Measurements from ENCODE around the gene ISOC2. TPM values are rescaled to one million over a fixed set of nuclear protein-coding genes. Genes with fewer than 3 reads are reported as not detected.
"Not testable (repeated sequence)": the region's sequence is repeated elsewhere in the genome, so short reads cannot be mapped to it uniquely, and the experiment has no call there.

The ISOC2 gene
- total RNA-seq, 1 experiment from 2014 or later: 72.2 TPM

- no peaks in the 10 kb centered on the region for H3K9me3 ChIP-seq (ENCODE audit: control insufficient read depth, low read depth, low read length)
- H3K56ac ChIP-seq (ENCODE audit: insufficient read length, low read depth, low read length): no peak overlapping the region
These were observed 38.0 kb downstream of the ISOC2 start for GRCh38 chr19:55423225-55424005.

GRCh38 chr19:55421281-55421680 lies 40.2 kb downstream of the ISOC2 start:
- H3K9me3 Mint-ChIP-seq; H3K4me3 Mint-ChIP-seq; H2AK5ac ChIP-seq (ENCODE audit: insufficient read length, low read length); H3K27me3 ChIP-seq (ENCODE audit: insufficient read depth, low read length); H3K56ac ChIP-seq (ENCODE audit: insufficient read length, low read depth, low read length); H3K4me1 ChIP-seq (ENCODE audit: insufficient read depth, low read length); H3K14ac ChIP-seq (ENCODE audit: insufficient read depth, low read length); H3K23me2 ChIP-seq (ENCODE audit: insufficient read length, low read depth, low read length, poor library complexity, severe bottlenecking); H3K4me2 ChIP-seq (ENCODE audit: insufficient read depth, insufficient read length, low read length); H3K23ac ChIP-seq (ENCODE audit: insufficient read length, low read depth, low read length); H2BK120ac ChIP-seq (ENCODE audit: low read depth, low read length, poor library complexity, severe bottlenecking); H4K8ac ChIP-seq (replicated peaks; ENCODE audit: insufficient read length, low read depth, low read length); H2BK20ac ChIP-seq (ENCODE audit: low read depth, low read length, poor library complexity, severe bottlenecking); H4K5ac ChIP-seq (ENCODE audit: insufficient read length, low read depth, low read length); H2AFZ ChIP-seq (ENCODE audit: low read length); H3K79me2 ChIP-seq (ENCODE audit: insufficient read depth, low read length); H3K4ac ChIP-seq (ENCODE audit: low read depth, low read length); H3K79me1 ChIP-seq (ENCODE audit: insufficient read depth, low read depth, low read length, poor library complexity, severe bottlenecking); H4K91ac ChIP-seq (ENCODE audit: insufficient read length, low read depth, low read length); H4K20me1 ChIP-seq (ENCODE audit: control insufficient read depth, insufficient read depth, insufficient read length); H3K36me3 Mint-ChIP-seq (ENCODE audit: insufficient read depth in 1 of 3, low read depth in 3 of 3); H2BK5ac ChIP-seq (ENCODE audit: insufficient read length, low read length); DNase-seq; H3T11ph ChIP-seq (ENCODE audit: low read length); H2BK12ac ChIP-seq (ENCODE audit: insufficient read length, low read depth, low read length); H3K27ac Mint-ChIP-seq; H3K4me1 Mint-ChIP-seq; H3K9me3 ChIP-seq (ENCODE audit: control insufficient read depth, low read depth, low read length); H2BK15ac ChIP-seq (ENCODE audit: low read depth, low read length); H3K18ac ChIP-seq (ENCODE audit: insufficient read length, low read depth, low read length); H3K27ac ChIP-seq (ENCODE audit: insufficient read length, low read depth, low read length); H3K9ac ChIP-seq (ENCODE audit: extremely low read depth, insufficient read length, low read length): not testable (repeated sequence)
- WGBS (ENCODE audit: extremely low coverage, insufficient read length, low lambda C conversion rate): no CpG with 5 or more reads among the region's 4 CpGs
- peaks cover 50% of the 10 kb centered on the region for H3K27me3 Mint-ChIP-seq (ENCODE audit: low read depth)

More at GRCh38 chr19:55423225-55424005, 38.0 kb downstream of the ISOC2 start:
- H2BK5ac ChIP-seq (ENCODE audit: insufficient read length, low read length): no peak overlapping the region
- Mint-ChIP-seq H3K27me3 (ENCODE audit: low read depth) (peaks cover 50% of the 10 kb centered on the region), H3K4me3 (no peak overlapping the region), H3K27ac (no peak overlapping the region), H3K4me1 (peaks cover 0 to 2% of the 10 kb centered on the region in 2 experiments; a peak in 2 of 4 replicates), H3K9me3 (peaks cover 0 to 2% of the 10 kb centered on the region in 2 experiments; a peak in 1 of 5 replicates), H3K36me3 (ENCODE audit: insufficient read depth in 1 of 3, low read depth in 3 of 3) (no peaks in the 10 kb centered on the region)
- no peak overlapping the region for H2BK20ac ChIP-seq (ENCODE audit: low read depth, low read length, poor library complexity, severe bottlenecking)
- no peak overlapping the region for H2AFZ ChIP-seq (ENCODE audit: low read length)
- H3K18ac ChIP-seq (ENCODE audit: insufficient read length, low read depth, low read length): no peak overlapping the region
- H4K20me1 ChIP-seq (ENCODE audit: control insufficient read depth, insufficient read depth, insufficient read length): no peaks in the 10 kb centered on the region
- no peak overlapping the region for H3T11ph ChIP-seq (ENCODE audit: low read length)
- no peak overlapping the region for H3K4ac ChIP-seq (ENCODE audit: low read depth, low read length)
- H3K79me1 ChIP-seq (ENCODE audit: insufficient read depth, low read depth, low read length, poor library complexity, severe bottlenecking): no peaks in the 10 kb centered on the region
- no peak overlapping the region for H2BK12ac ChIP-seq (ENCODE audit: insufficient read length, low read depth, low read length)
- H2BK120ac ChIP-seq (ENCODE audit: low read depth, low read length, poor library complexity, severe bottlenecking): no peak overlapping the region
- no peaks in the 10 kb centered on the region for H3K23me2 ChIP-seq (ENCODE audit: insufficient read length, low read depth, low read length, poor library complexity, severe bottlenecking)
- H4K8ac ChIP-seq (replicated peaks; ENCODE audit: insufficient read length, low read depth, low read length): no peak overlapping the region
- no peak overlapping the region for H2BK15ac ChIP-seq (ENCODE audit: low read depth, low read length)
- no CpG with 5 or more reads among the region's 13 CpGs for WGBS (ENCODE audit: extremely low coverage, insufficient read length, low lambda C conversion rate)
- no peak overlapping the region for H3K4me2 ChIP-seq (ENCODE audit: insufficient read depth, insufficient read length, low read length)
- H3K27ac ChIP-seq (ENCODE audit: insufficient read length, low read depth, low read length): no peak overlapping the region
- H3K14ac ChIP-seq (ENCODE audit: insufficient read depth, low read length): no peak overlapping the region
- no peak overlapping the region for H4K91ac ChIP-seq (ENCODE audit: insufficient read length, low read depth, low read length)
- no peak for DNase-seq
- no peak overlapping the region for H3K23ac ChIP-seq (ENCODE audit: insufficient read length, low read depth, low read length)
- TF ChIP-seq CTCF (conservative IDR thresholded peaks at IDR 0.05): no peak
- H4K5ac ChIP-seq (ENCODE audit: insufficient read length, low read depth, low read length): no peak overlapping the region
- H3K27me3 ChIP-seq (ENCODE audit: insufficient read depth, low read length): no peaks in the 10 kb centered on the region
- H3K9ac ChIP-seq (ENCODE audit: extremely low read depth, insufficient read length, low read length): no peak overlapping the region
- H2AK5ac ChIP-seq (ENCODE audit: insufficient read length, low read length): no peak overlapping the region
- H3K79me2 ChIP-seq (ENCODE audit: insufficient read depth, low read length): no peaks in the 10 kb centered on the region
- H3K4me1 ChIP-seq (ENCODE audit: insufficient read depth, low read length): no peaks in the 10 kb centered on the region

Measured in H9 (cell line).